Measurements from ENCODE around the gene SRPX2.

SRPX2 gene

GRCh38 chrX:100643956-100644860 is at the start of gene SRPX2:
TSS of gene SRPX2 (plus strand) at chrX:100644199. CDS start at chrX:100646323, 2,124 bp downstream.
- no peak for DNase-seq

- DNase-seq: no peak
Observed at GRCh38 chrX:100596601-100597000, 47.4 kb upstream of the SRPX2 start.

GRCh38 chrX:100599456-100599855 is 44.5 kb upstream of the SRPX2 start:
- DNase-seq: no peak

GRCh38 chrX:100600340-100600739 is 43.7 kb upstream of the SRPX2 start:
- DNase-seq: no peak

GRCh38 chrX:100600758-100601157 is 43.2 kb upstream of the SRPX2 start:
- no peak for DNase-seq

- DNase-seq: no peak
Observed at GRCh38 chrX:100606753-100607152, 37.2 kb upstream of the SRPX2 start.

- DNase-seq: no peak
Observed at GRCh38 chrX:100609591-100609990, 34.4 kb upstream of the SRPX2 start.

- DNase-seq: no peak
Observed at GRCh38 chrX:100611951-100612350, 32.0 kb upstream of the SRPX2 start.

GRCh38 chrX:100615005-100615404 is 29.0 kb upstream of the SRPX2 start:
- DNase-seq: no peak

- no peak for DNase-seq
Observed at GRCh38 chrX:100623001-100623400, 21.0 kb upstream of the SRPX2 start.

GRCh38 chrX:100625985-100626491 is 18.0 kb upstream of the SRPX2 start:
- DNase-seq: no peak

GRCh38 chrX:100635040-100635439 is 9.0 kb upstream of the SRPX2 start:
- DNase-seq: no peak

- no peak for DNase-seq
Observed at GRCh38 chrX:100635989-100636320, 8.0 kb upstream of the SRPX2 start.

- peak; percentile 56 for DNase-seq
Observed at GRCh38 chrX:100636321-100636991, 7.5 kb upstream of the SRPX2 start, which contains the start of gene TSPAN6. TSS of gene TSPAN6 (minus strand) at chrX:100636806. CDS start at chrX:100636694, 112 bp downstream.

GRCh38 chrX:100642290-100642689 is 1.7 kb upstream of the SRPX2 start:
- no peak for DNase-seq

GRCh38 chrX:100643212-100643611 is 787 bp upstream of the SRPX2 start:
- no peak for DNase-seq

- DNase-seq: no peak
Observed at GRCh38 chrX:100645106-100645505, 1.1 kb downstream of the SRPX2 start.

GRCh38 chrX:100647095-100647494 is 3.1 kb downstream of the SRPX2 start:
- no peak for DNase-seq

- no peak for DNase-seq
Observed at GRCh38 chrX:100647739-100648138, 3.7 kb downstream of the SRPX2 start.

GRCh38 chrX:100648458-100649417 is 4.7 kb downstream of the SRPX2 start:
- no peak for DNase-seq

GRCh38 chrX:100649550-100650356 is 5.8 kb downstream of the SRPX2 start:
- no peak for DNase-seq

GRCh38 chrX:100650841-100651240 is 6.8 kb downstream of the SRPX2 start:
- no peak for DNase-seq

Measured in activated gamma-delta T cell treated with Interleukin-2 at 50 U/mL for 16 hours (primary cell).